Effector CD8-positive, alpha-beta T cell (primary cell): Measurements from ENCODE around the gene CD40.

Source experiments
- DNase-seq: peaks from one replicate; lab custom pipeline; 2025; lab: John Stamatoyannopoulos, UW

The CD40 gene

GRCh38 chr20:46173652-46174468 is 55.7 kb downstream of the CD40 start:
- DNase-seq = no peak

GRCh38 chr20:46174469-46175126 is 56.5 kb downstream of the CD40 start:
- DNase-seq = peak; percentile 41

DNA sequence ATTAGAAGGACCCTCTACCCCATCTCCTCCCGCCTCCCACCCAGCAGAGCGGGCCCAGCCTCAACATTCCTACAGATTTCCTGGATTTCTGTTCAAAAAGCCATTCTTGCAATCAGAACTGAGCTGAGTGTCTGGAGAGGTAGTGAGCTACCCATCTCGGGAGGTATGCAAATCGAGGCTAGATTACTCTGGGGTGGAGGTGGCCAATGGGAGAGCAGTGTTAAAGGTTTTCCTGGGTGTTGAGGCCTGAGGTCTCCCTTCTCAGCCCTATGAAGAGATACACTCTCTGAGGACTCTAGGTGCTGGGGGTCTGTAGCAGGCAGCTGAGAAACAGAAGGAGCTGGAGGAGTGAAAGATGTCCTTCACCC is 57.0 kb downstream of the CD40 start:
- DNase-seq = no peak

DNA sequence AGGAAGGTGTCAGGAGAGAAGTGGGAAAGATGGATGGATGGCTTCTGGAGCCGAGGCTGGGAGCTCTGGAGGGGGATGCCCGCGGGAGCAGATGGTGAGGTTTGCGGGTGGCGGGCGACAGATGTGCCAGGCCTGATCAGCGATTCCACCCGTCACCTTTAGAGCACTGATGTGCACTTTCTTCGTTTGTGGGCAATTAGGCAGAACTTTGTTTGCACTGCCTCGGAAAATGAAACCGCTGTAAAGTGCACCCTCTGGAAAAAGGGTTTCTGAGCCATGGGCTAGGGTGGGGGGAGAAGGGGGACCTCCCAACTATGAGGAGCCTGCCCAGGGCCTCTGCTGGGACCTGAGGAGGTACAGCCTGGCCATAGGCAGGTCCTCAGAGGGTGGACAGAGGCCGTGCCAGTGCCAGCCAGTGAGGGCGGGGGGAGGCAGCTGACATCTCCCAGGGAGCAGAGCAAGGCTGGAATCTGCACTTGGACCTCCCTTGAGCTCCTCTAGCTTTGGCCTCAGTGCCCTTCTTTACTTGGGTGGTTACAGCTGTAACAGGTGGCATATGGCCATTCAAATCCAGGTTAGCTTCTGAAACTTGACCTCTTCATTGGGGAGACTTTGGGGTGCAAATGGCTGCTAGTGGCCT is 58.7 kb downstream of the CD40 start:
- DNase-seq = no peak

DNA sequence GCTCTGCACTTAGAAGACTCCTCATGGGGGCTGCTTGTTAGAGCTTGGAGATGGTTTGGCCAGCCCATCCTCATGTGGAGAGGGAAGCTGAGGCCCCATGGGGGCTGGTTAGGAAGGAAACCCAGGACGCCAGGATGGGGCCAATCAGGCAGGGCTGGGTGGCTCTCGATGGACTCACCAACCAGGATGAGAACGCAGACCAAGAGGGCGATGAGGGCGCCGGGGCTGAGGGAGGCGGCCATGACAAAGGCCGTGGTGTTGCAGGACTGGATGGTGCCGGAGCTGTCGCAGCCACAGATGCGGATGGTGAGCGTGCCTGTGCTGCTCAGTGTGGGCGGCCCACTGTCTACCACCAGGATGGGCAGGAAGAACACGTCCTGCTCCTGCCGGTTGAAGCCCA is 59.7 kb downstream of the CD40 start:
- no peak for DNase-seq

- DNase-seq = no peak
Observed at GRCh38 chr20:46178891-46179290, 60.8 kb downstream of the CD40 start.
